ENCODE data around the gene COL6A2.

The COL6A2 gene

GRCh38 chr21:46114963-46115362 is 17.1 kb downstream of the COL6A2 start:
- DNase-seq (ENCODE audit: low spot score), result no peak

DNA sequence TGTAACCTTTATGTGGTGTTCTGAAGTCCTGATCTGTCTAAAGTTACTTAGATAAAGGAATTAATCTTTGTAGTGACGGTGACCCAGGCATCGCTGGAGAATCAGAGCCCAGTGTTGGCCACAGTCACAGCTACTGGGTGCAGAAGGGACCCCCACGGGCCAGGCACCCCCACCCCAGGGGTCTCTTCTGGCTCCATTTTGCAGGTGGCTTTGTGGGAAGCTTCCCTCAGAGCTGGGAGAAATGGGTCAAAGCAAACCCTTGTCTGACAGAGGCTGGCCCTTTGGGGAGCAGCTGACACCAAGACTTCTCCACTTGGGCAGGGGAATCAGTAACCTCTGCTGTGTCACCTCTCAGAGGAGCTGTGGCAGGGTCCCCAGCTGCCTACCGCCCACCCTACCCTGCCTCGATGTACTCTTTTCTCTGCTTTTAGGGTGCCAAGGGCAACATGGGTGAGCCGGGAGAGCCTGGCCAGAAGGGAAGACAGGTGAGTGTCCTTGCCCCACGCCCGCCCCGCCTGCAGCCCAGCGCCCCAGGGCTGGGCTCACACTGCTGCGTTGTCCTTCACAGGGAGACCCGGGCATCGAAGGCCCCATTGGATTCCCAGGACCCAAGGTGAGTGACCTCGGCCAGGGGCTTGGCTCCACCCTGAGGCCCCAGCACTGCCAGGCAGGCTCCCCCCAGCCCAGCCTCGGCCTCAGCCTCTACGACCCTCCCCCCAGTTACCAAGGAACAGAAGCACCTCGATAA is 17.7 kb downstream of the COL6A2 start:
- no peak for DNase-seq (ENCODE audit: low spot score)

DNA sequence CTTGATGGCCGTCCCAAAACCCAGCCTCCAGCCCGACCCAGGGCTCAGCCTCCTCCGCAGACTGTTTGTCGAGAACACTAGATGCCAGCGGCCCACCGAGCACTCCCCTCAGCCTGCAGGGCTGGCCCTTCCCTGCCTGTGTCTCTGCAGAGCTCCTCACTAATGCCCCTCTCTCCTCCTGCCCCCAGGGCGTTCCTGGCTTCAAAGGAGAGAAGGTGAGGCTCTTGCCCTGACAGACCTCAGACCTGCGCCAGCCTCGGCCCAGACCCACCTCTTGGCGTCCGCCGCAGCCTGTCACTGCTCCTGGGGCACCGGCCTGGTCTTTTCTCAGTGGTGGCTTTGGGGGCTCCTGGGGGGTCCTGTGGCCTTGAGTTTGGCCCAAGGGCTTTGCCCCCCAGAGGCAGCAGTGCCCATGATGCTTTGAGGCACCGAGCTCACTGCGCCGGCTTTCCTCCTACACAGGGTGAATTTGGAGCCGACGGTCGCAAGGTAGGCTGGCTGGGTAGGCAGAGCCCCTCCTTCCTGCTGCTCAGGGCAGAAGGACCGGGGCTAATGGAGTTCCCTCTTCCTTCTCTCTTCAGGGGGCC is 18.4 kb downstream of the COL6A2 start:
- DNase-seq (ENCODE audit: low spot score), result peak; percentile 36

- peak; percentile 46 for DNase-seq (ENCODE audit: low spot score)
Measured at GRCh38 chr21:46116776-46117585, 19.1 kb downstream of the COL6A2 start.

- peak; percentile 41 for DNase-seq (ENCODE audit: low spot score)
Measured at GRCh38 chr21:46117586-46118315, 19.8 kb downstream of the COL6A2 start.

- DNase-seq (ENCODE audit: low spot score), result peak; percentile 39
Measured at GRCh38 chr21:46118316-46119143, 20.6 kb downstream of the COL6A2 start.

GRCh38 chr21:46119144-46119636 is 21.3 kb downstream of the COL6A2 start:
- peak; percentile 46 for DNase-seq (ENCODE audit: low spot score)

DNA sequence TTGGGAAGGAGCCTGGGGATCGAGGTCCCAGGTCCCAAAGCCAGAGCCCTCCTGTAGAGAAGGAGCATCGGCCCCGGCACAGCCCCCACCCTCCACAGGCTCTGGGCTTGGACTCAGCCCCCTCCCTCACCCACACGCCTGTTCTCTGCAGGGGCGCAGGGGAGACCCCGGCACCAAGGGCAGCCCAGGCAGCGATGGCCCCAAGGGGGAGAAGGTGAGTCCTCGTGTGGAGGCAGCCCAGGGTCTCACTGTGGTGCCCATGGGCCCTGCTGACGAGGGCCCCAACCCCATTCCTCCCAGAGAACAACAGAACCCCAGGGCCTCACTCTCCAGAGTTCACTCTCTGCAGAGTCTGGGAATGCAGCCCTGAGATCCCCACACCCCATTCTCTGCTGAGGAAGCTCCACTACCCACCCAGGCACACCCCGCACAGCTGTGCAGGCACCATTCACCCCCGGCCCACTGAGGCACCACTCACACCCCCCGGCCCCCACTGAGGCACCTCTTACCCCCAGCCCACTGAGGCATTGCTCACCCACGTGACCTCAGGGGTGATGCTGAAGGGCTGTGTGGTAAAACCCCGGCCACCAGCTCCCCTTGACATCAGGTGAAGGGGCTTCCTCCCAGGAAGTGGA is 21.8 kb downstream of the COL6A2 start:
- peak; percentile 40 for DNase-seq (ENCODE audit: low spot score)

- DNase-seq (ENCODE audit: low spot score), result peak; percentile 39
Measured at GRCh38 chr21:46120301-46121285, 22.7 kb downstream of the COL6A2 start.

DNA sequence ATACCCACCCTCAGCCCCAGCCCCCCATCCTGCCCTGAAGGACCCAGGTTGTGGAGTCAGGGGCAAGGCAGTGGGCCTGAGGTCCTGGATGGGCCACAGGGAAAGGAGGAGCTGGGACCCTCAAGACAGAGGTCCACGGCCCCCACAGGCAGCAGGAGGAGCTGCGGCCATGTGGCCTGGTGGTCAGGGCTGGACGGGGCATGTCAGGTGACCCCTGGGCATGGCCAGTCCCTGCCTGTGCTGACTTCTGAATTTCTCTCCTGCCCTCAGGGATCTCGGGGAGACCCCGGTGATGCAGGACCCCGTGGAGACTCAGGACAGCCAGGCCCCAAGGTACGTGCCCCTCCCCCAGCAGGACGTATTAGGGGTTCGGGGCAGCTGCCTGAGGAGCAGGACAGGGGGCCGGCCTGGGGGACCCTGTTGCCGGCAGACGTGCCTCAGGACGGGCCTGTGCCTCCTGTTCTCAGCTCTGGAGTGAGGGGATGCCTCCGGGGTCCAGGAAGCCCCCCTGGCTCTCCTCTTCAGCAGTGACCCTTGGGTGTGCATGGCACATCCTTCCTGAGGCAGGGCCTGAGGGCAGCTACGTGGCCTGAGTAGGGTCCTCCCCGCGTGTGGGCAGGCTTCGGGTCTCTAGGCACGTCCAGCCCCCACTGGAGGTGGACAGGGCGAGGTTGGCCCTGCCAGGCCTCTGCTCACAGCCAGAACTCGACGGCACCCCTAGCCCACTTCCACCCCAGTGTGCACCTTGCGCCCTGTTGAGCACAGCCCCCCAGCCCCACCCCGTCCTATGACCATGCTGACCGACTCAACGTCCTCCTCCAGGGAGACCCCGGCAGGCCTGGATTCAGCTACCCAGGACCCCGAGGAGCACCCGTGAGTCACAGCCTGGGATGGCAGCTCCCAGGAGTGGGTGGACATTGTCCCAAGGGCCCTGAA is 23.6 kb downstream of the COL6A2 start:
- DNase-seq (ENCODE audit: low spot score), result peak; percentile 40

DNA sequence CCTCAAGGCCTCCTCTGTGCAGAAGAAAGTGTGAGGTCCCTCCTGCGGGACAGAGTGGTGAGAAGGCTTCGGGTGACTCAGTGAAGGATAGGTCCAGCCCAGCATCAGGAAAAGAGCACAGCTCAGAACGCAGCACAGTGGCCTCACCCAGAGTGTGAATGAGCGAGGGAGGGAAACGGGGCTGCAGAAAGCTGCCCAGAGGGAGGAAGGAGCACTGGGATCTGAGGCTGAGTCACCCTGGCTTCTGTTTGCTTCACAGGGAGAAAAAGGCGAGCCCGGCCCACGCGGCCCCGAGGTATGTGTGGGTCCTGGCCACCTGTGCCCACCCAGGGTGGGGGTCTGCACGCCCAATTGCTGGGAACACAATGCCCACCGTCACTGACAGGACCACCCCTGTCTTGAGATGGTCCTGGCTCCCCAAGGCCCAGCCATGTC is 24.3 kb downstream of the COL6A2 start:
- peak; percentile 41 for DNase-seq (ENCODE audit: low spot score)

GRCh38 chr21:46122758-46123683 is 25.1 kb downstream of the COL6A2 start:
- peak; percentile 27 for DNase-seq (ENCODE audit: low spot score)

DNA sequence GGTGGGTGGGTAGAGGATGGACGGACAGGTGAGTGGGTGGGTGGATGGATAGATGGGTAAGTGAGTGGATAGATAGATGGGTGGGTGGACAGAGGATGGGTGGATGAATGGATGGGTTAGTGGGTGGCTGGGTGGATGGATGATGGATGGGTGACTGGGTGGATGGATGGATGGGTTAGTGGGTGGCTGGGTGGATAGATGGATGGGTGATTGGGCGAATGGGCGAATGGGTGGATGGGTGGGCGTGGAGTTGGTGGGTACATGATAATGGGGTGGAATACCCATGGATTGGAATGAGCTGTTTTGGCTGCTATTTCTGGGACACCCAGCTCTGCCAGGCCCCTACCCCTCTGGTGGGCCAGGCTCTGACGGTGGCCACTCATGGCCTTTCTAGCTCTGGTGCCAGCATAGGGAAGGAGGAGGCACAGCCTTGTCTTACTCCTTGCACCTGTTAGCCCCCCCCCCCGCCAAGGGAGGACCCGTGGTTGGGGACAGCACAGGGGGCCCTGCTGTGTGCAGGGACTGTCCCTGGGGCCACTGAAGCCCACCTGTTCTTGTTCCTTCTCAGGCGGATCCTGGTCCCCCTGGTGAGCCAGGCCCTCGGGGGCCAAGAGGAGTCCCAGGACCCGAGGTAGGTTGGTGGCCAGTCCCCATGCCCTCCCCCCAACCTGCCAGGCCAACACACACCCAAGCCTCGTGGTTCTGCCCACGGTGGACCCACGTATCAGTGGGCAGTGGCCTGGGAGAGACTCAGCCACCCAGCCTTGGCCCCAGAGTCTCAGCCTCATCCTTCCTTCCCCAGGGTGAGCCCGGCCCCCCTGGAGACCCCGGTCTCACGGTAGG is 26.4 kb downstream of the COL6A2 start:
- DNase-seq (ENCODE audit: low spot score), result peak; percentile 32

- peak; percentile 34 for DNase-seq (ENCODE audit: low spot score)
Measured at GRCh38 chr21:46124926-46125845, 27.3 kb downstream of the COL6A2 start.

GRCh38 chr21:46125846-46126301 is 28.0 kb downstream of the COL6A2 start:
- DNase-seq (ENCODE audit: low spot score), result no peak

Measured in ecto neural progenitor cell (in vitro differentiated cells).